ENCODE measurements around the gene SLC8B1.

- TF ChIP-seq CTCF (IDR thresholded peaks at IDR 0.05) (no peak), CBX8 (IDR thresholded peaks at IDR 0.05) (no peak), RFX5 (IDR thresholded peaks at IDR 0.05) (no peak), BCL3 (IDR thresholded peaks at IDR 0.05) (no peak), JUNB (IDR thresholded peaks at IDR 0.05) (no peak), POLR2A (IDR thresholded peaks at IDR 0.05; ENCODE audit: low read length) (no peak), ELK1 (IDR thresholded peaks at IDR 0.05; ENCODE audit: low read depth, low read length) (no peak), MAFK (IDR thresholded peaks at IDR 0.05; ENCODE audit: partially characterized antibody) (no peak), CHD4 (IDR thresholded peaks at IDR 0.05; ENCODE audit: borderline replicate concordance) (no peak), CHD2 (IDR thresholded peaks at IDR 0.05; ENCODE audit: low read length, partially characterized antibody) (no peak), MYC (IDR thresholded peaks at IDR 0.05; ENCODE audit: borderline replicate concordance, low read length) (no peak), RNF2 (IDR thresholded peaks at IDR 0.05; ENCODE audit: borderline replicate concordance, low read depth) (no peak)
- TF ChIP-seq, protein P1, sequence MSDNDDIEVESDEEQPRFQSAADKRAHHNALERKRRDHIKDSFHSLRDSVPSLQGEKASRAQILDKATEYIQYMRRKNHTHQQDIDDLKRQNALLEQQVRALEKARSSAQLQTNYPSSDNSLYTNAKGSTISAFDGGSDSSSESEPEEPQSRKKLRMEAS (IDR thresholded peaks at IDR 0.05): no peak
Observed at GRCh38 chr12:113372371-113372770, 37.5 kb upstream of the SLC8B1 start.
